MM.1S (cell line): ENCODE data around the gene LTBP1.

Source experiments
- DNase-seq: peaks from one replicate; pipeline ENCODE4 v3.0.0-alpha.2; 2015
- H2AFZ ChIP-seq: fragments of 300-600 bp; sonication (generic); 2 replicates; pipeline ENCODE4 v1.6.0; 2016; ENCODE audit warnings: antibody characterized with exemption, low read length
- H3F3A ChIP-seq: fragments of 300-600 bp; sonication (generic); 2 replicates; pipeline ENCODE4 v1.6.1; 2016; ENCODE audit warnings: mild to moderate bottlenecking, antibody characterized with exemption, low read length, moderate library complexity, mixed read lengths; ENCODE audit not compliant: insufficient read depth
- H3K27ac ChIP-seq: fragments of 300-600 bp; sonication (generic); 2 replicates; pipeline ENCODE4 v1.5.1; 2016; ENCODE audit warnings: mild to moderate bottlenecking, low read length
- H3K27me3 ChIP-seq: fragments of 300-600 bp; sonication (generic); replicated peaks from 2 replicates; pipeline ENCODE4 v1.6.0; 2016; ENCODE audit warnings: low read length; ENCODE audit not compliant: insufficient read depth
- H3K36me3 ChIP-seq: fragments of 300-600 bp; sonication (generic); replicated peaks from 2 replicates; pipeline ENCODE4 v1.6.1; 2016; ENCODE audit warnings: mild to moderate bottlenecking, low read length, mixed read lengths; ENCODE audit not compliant: insufficient read depth
- H3K4me1 ChIP-seq: fragments of 300-600 bp; sonication (generic); 2 replicates; pipeline ENCODE4 v1.6.1; 2016; ENCODE audit warnings: low read length, mixed read lengths
- H3K4me2 ChIP-seq: fragments of 300-600 bp; sonication (generic); 2 replicates; pipeline ENCODE4 v1.6.0; 2016; ENCODE audit warnings: low read depth, low read length
- H3K4me3 ChIP-seq: fragments of 300-600 bp; sonication (generic); 2 replicates; pipeline ENCODE4 v1.5.1; 2016; ENCODE audit warnings: low read length, mixed read lengths
- H3K79me2 ChIP-seq: fragments of 300-600 bp; sonication (generic); 2 replicates; pipeline ENCODE4 v1.6.1; 2016; ENCODE audit warnings: mixed run types, low read length, mixed read lengths
- H3K9ac ChIP-seq: fragments of 300-600 bp; sonication (generic); 2 replicates; pipeline ENCODE4 v1.6.1; 2016; ENCODE audit warnings: low read length, mixed read lengths
- H3K9me2 ChIP-seq: fragments of 300-600 bp; sonication (generic); replicated peaks from 2 replicates; pipeline ENCODE4 v1.6.1; 2016; ENCODE audit warnings: mild to moderate bottlenecking, low read length, mixed read lengths; ENCODE audit not compliant: insufficient read depth
- H3K9me3 ChIP-seq: fragments of 300-600 bp; sonication (generic); replicated peaks from 2 replicates; pipeline ENCODE4 v1.6.1; 2016; ENCODE audit warnings: mild to moderate bottlenecking, low read length, mixed read lengths; ENCODE audit not compliant: insufficient read depth
- H4K20me1 ChIP-seq: fragments of 300-600 bp; sonication (generic); 2 replicates; pipeline ENCODE4 v1.6.1; 2016; ENCODE audit warnings: mild to moderate bottlenecking, low read length, moderate library complexity, mixed read lengths; ENCODE audit not compliant: insufficient read depth
- CTCF ChIP-seq: fragments of 300-600 bp; sonication (generic); IDR thresholded peaks from 2 replicates; pipeline ENCODE4 v1.5.1; 2016; ENCODE audit warnings: antibody characterized with exemption, low read length, mixed read lengths
- EZH2 ChIP-seq: fragments of 300-600 bp; sonication (generic); optimal IDR thresholded peaks from 2 replicates; pipeline ENCODE3; 2017; ENCODE audit warnings: low read depth, mild to moderate bottlenecking, antibody characterized with exemption, low read length, mixed read lengths
- EZH2phosphoT487 ChIP-seq: fragments of 300-600 bp; sonication (generic); IDR thresholded peaks from 2 replicates; pipeline ENCODE4 v1.6.1; 2018; ENCODE audit warnings: antibody characterized with exemption, low read length

The LTBP1 gene

DNA sequence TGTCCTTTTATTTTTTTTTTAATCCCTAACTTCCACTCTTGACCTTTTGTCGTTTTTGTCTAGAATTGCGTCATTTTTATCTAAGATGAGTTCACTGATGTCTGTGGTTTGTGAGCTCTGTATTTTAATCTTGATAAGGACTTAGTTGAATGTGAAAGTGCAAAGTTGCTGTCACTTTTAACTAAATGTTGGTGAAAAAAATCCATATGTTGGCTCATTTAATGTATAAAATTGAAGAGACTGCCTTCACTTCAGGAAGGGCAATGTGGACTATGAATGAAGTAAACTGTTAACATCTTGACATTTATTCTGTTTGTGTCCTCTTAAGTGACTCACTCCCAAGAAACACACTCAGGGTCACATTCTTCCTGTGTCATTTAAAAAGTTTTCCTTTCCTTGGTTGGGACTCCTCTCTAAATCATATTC is 273.1 kb downstream of the LTBP1 start:
- H3K9me2 ChIP-seq = no peaks in the 10 kb centered on the region
- H3K27ac ChIP-seq = no peak overlapping the region
- H3K9ac ChIP-seq = no peak overlapping the region
- no peaks in the 10 kb centered on the region for H3K36me3 ChIP-seq
- TF ChIP-seq EZH2 = no peak
- no peak for TF ChIP-seq EZH2phosphoT487
- no peak for TF ChIP-seq CTCF
- DNase-seq = no peak
- H3K4me3 ChIP-seq = no peak overlapping the region
- no peaks in the 10 kb centered on the region for H3K27me3 ChIP-seq
- no peaks in the 10 kb centered on the region for H4K20me1 ChIP-seq
- no peak overlapping the region for H2AFZ ChIP-seq
- H3K79me2 ChIP-seq = no peaks in the 10 kb centered on the region
- H3K4me2 ChIP-seq = no peak overlapping the region
- no peaks in the 10 kb centered on the region for H3K4me1 ChIP-seq
- H3F3A ChIP-seq = no peaks in the 10 kb centered on the region
- no peaks in the 10 kb centered on the region for H3K9me3 ChIP-seq

- no peaks in the 10 kb centered on the region for H3K79me2 ChIP-seq
- no peaks in the 10 kb centered on the region for H3K9me2 ChIP-seq
- H3K9ac ChIP-seq = no peak overlapping the region
- no peak overlapping the region for H2AFZ ChIP-seq
- no peaks in the 10 kb centered on the region for H3F3A ChIP-seq
- no peaks in the 10 kb centered on the region for H3K27me3 ChIP-seq
- no peak for TF ChIP-seq EZH2phosphoT487
- no peak for TF ChIP-seq EZH2
- no peak for TF ChIP-seq CTCF
- H3K27ac ChIP-seq = no peak overlapping the region
- no peaks in the 10 kb centered on the region for H4K20me1 ChIP-seq
- no peaks in the 10 kb centered on the region for H3K4me1 ChIP-seq
- H3K4me2 ChIP-seq = no peak overlapping the region
- no peaks in the 10 kb centered on the region for H3K9me3 ChIP-seq
- no peak overlapping the region for H3K4me3 ChIP-seq
- no peak for DNase-seq
- no peaks in the 10 kb centered on the region for H3K36me3 ChIP-seq
These were observed 273.8 kb downstream of the LTBP1 start for GRCh38 chr2:33220533-33220932.

GRCh38 chr2:33221046-33221784 is 274.5 kb downstream of the LTBP1 start:
- Histone ChIP-seq H3K9ac (no peak overlapping the region), H3K27me3 (no peaks in the 10 kb centered on the region), H3K4me2 (no peak overlapping the region), H3K36me3 (no peaks in the 10 kb centered on the region), H3K4me1 (no peaks in the 10 kb centered on the region), H4K20me1 (no peaks in the 10 kb centered on the region), H3K4me3 (no peak overlapping the region), H3K9me3 (no peaks in the 10 kb centered on the region), H2AFZ (no peak overlapping the region), H3K27ac (no peak overlapping the region), H3K9me2 (no peaks in the 10 kb centered on the region), H3F3A (no peaks in the 10 kb centered on the region), H3K79me2 (no peaks in the 10 kb centered on the region)
- DNase-seq = no peak
- no peak for TF ChIP-seq EZH2
- no peak for TF ChIP-seq EZH2phosphoT487
- TF ChIP-seq CTCF = no peak
